Hematopoietic multipotent progenitor cell treated with erythropoietin and hydrocortisone succinate and interleukin-3 and kit ligand, for 4 days (in vitro differentiated cells): Measurements from ENCODE around the gene CDK14.
"Not testable (repeated sequence)": the region's sequence is repeated elsewhere in the genome, so short reads cannot be mapped to it uniquely, and the experiment has no call there.

Experiments used
- DNase-seq: peaks from one replicate; pipeline ENCODE4 v3.0.0-alpha.2; 2015

CDK14 gene

DNA sequence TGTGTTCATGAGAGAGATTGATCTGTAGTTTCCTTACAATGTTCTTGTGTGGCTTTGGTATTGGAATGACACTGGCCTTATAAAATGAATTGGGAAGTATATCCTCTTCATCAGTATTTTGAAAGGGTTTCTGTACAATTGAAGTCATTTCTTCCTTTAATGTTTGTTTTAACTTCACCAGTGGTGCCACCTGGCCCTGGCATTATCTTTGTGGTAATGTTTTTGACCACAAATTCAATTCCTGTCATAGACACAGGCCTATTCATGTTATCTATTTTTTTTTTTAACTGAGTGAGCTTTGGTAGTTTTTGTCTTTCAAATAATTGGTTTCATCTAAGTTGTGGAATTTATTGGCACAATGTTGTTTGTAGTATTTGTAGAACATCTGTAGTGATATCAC, 127.7 kb downstream of the CDK14 start:
- peak; percentile 64 for DNase-seq

DNA sequence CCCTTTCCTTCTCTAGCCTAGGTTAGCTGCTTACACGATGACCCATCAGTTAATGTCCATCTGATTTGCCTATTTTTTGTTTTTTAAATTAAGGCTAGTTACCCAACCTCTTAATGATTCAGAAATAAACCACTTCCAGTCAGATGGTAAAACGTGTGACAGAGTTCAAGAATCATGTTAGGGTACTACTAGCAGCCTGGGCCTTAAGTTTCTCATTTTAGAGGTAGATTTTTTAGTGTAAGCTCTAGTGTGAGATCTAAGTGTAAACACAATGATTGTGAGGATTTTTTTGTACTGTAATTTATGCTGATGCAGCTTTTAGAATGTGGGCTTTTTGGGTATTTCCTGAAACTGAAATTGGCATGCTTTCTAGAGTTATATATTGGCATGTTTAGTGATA, 130.0 kb downstream of the CDK14 start:
- no peak for DNase-seq

GRCh38 chr7:90726623-90727022, 130.5 kb downstream of the CDK14 start:
- DNase-seq = peak; percentile 80

DNA sequence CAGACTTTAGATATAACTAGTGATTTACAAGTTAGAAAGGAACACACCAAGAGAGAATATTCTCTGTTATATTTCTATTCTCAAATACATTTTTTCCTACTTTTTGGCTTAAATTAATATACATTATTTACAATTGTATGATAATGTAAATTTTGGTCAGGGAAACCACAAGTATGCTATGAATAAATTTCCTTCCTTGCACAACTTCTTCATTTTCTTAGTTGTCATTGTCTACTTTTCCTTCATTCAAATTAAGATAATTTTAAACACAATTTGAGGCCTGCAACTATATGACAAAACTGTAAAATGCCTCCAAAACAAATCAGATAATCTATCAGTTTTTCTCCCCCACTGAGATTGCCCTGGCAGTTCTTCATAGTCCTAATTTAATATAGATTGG, 131.3 kb downstream of the CDK14 start:
- peak; percentile 7 for DNase-seq

DNA sequence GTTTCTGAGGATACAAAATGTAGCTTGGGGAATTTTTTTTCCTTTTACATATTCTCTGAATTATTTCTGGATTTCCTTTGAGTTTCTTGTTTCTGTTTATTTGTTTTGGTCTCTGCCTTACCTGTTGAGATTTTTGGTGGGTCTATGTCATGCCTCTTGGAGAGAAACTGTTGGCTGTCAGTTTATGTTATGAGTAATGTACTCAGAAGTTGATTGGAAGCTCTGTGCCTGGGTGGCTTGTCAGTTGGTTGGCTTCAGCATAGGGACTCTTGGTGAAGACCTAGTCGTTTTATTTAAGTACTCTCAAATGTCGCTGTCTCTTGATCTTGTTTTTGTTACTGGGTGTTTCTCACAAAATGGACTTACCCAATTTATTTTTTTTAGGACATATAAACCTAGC, 132.4 kb downstream of the CDK14 start:
- no peak for DNase-seq

DNA sequence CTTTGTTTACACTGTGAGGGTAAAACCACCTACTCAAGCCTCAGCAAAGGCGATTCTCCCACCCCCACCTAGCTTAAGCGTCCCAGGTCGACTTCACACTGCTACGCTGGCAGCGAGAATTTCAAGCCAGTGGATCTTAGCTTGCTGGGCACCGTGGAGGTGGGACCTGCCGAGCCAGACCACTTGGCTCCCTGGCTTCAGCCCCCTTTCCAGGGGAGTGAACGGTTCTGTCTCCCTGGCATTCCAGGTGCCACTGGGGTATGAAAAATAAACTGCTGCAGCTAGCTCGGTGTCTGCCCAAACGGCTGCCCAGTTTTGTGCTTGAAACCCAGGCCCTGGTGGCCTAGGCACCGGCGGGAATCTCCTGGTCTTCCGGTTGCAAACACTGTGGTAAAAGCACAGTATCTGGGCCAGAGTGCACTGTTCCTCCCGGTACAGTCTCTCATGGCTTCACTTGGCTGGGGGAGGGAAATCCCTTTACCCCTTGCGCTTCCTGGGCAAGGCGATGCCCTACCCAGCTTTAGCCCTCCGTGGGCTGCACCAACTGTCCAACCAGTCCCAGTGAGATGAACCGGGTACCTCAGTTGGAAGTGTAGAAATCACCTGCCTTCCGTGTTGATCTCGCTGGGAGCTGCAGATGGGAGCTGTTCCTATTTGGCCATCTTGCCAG, 139.6 kb downstream of the CDK14 start:
- DNase-seq = not testable (repeated sequence)

DNA sequence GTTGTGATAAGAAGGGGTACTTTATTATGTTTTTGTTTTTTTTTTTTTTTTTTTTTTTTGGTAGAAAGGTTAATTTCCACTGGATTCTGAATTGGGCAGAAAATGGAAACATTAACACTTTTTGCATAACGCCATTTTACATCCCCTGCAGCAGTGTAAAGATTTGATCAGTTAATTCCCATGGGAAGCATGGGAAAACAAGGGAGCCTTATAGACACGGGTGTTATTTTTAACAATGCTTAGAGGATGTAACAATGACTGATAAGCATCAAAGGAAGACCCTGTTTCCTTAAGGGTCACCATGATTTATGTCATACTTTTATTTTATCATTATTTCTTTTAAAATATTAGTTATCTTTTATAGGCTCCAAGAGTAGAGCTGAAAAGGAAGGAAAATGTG, 140.2 kb downstream of the CDK14 start:
- DNase-seq = no peak

- no peak for DNase-seq
Observed at GRCh38 chr7:90736968-90737939, 141.1 kb downstream of the CDK14 start.

DNA sequence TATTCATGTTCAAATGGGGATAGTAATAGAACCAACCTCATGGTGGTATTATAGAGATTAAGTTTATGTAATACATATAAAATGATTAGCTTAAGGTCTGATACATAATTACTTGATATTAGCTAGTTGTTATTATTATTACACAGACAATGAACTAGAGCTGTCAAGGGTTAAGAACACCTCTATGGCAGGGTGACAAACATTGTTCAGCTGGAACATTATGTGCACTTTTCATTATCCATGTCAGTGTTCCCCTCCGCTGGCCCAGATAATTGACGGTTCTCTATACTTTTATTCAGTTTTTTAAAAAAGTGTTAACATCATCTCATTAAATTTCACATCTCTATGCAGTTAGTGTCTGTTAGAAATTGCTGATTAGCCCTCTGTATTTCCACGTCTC, 142.1 kb downstream of the CDK14 start:
- DNase-seq = no peak

GRCh38 chr7:90739716-90740115, 143.6 kb downstream of the CDK14 start:
- no peak for DNase-seq

GRCh38 chr7:90740386-90740785, 144.3 kb downstream of the CDK14 start:
- no peak for DNase-seq

DNA sequence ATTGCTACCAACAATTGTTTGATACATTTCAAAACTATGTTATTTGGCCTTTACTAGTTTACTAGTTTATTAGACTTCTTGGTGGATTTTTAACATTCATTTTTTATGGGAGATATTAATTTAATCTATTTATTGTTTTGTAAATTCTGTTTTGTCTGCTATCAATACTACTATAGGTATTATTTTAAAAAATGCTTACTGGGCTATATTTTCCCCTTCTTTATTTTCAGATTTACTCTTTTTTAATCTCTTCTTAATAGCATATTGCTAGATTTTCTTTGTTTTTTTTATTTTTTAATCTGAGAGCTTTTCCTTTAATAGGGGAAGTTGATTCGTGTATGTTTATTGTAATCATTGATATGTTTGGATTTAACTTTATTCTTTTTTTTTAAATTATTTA, 147.5 kb downstream of the CDK14 start:
- no peak for DNase-seq

DNA sequence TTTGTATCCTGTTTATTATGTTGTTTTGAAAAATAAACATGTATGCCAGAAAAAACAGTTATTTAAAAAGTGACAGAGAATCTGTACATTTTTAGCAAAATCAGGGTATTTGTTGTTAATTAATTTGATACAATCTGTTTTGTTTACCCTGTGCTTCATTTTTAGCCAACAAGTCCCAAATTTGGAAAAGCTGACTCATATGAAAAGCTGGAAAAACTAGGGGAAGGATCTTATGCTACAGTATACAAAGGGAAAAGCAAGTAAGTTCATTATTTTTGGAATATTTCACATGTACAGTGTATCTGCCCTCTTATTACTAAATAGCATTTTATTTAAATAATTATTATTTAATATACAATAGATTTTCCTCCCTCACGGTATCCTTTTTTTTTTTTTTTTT, 151.4 kb downstream of the CDK14 start:
- DNase-seq = no peak

GRCh38 chr7:90749262-90749661, 153.1 kb downstream of the CDK14 start:
- DNase-seq = no peak

GRCh38 chr7:90749774-90750173, 153.7 kb downstream of the CDK14 start:
- DNase-seq = peak; percentile 50

DNA sequence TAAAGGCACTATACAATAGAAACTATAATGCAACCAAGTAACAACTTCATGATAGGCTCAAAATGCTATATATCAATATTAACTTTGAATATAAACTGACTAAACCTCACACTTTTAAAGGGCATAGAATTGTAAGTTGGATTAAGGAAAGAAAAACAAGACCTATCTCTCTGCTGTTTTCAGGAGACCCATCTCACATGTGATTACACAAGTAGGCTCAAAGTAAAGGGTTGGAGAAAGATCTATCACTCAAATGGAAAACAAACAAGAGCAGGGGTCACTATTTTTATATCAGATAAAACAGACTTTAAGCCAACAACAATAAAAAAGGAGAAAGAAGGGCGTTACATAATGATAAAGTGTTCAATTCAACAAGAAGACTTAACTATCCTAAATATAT, 155.5 kb downstream of the CDK14 start:
- no peak for DNase-seq

DNA sequence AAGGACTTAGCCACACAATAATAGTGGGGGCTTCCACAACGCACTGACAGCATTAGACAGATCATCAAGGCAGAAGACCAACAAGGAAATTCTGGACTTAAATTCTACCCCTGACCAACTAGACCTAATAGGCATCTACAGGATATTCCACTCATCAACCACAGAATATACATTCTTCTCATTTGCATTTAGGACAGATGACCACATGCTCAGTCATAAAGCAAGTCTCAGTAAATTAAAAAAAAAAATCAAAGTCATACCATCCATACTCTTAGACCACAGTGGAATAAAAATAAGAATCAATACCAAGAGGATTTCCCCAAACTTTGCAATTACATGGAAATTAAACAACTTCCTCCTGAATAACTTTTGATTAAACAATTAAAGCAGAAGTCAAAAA, 155.9 kb downstream of the CDK14 start:
- no peak for DNase-seq

DNA sequence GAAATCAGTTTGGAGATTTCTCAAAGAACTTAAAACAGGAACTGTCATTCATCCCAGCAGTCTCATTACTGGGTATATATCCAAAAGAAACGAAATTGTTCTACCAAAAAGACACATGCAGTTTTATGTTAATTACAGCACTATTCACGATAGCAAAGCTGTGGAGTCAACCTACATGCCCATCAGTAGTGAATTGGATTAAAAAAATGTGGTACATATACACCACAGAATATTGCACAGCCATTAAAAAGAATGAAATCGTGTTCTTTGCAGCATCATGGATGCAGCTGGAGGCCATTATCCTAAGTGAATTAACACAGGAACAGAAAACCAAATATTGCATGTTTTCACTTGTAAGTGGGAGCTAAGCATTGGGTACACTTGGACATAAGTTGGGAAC, 158.9 kb downstream of the CDK14 start:
- DNase-seq = no peak

- no peak for DNase-seq
Observed at GRCh38 chr7:90756366-90756765, 160.2 kb downstream of the CDK14 start.

GRCh38 chr7:90757565-90757950, 161.4 kb downstream of the CDK14 start:
- not testable (repeated sequence) for DNase-seq

DNA sequence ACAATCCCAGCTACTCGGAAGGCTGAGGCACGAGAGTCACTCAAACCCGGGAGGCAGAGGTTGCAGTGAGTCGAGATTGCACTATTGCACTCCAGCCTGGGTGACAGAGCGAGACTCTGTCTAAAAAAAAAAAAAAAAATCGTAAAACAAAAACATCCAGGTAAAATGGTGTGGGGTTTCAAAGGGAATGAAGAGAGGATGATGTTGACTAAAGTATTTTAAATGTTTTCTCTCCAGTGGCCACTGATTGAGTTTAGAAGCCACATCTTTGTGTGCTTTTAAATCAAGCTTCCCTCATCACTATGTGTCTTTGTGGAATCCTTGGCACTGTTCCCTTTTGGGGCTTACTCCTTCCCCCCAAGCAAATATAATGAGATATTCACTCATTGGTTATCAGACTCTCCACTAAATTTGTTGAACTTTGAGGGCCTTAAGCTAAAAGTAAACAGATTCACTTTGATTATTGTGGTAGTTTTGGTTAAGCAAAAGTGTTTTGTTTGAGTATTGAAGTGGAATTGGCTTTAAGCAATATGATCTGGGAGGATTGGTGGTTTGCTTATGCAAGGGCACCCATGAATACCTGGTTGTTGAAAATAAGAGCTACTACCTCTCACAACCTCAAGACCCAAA, 162.9 kb downstream of the CDK14 start:
- DNase-seq = no peak

DNA sequence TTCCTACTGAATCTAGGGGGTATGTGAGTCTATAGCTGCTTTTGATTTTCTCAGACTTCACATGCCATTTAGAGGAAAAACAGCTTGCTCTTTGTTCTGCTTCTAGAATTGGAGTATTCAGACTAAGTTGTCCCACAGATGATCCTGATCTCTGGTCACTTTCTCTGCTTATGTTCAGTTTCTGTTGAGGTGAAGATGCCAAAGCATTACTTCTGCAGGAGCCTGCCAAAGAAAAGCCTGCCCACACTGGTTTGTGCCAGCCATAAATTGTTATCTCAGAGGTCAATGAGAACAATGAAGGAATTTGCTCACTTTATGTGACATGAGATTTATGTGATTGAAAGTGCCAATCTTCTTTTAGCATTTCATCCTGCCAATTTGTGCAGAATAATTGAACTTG, 163.6 kb downstream of the CDK14 start:
- no peak for DNase-seq

- no peak for DNase-seq
Observed at GRCh38 chr7:90760892-90761291, 164.8 kb downstream of the CDK14 start.

DNA sequence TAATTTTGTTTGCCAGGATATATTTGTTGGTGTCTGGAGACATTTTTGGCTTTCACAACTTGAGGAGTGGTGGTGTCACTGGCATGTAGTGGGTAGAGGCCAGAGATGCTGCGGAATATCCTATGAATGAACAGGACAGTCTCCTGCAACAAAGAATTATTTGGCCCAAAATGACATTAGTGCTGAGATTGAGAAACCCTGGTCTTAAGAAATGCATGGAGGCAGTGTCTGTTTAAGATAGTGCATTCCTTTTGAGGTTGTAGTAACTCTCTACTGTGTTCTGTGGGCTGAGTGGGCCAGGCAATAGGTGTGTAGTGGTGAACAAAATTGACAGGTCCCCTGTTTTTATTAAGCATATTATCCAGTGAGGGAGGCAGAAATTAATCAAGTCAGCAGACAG, 165.5 kb downstream of the CDK14 start:
- DNase-seq = no peak
